ENCODE data around the gene KMO. TPM values are rescaled to one million over a fixed set of nuclear protein-coding genes. Genes with fewer than 3 reads are reported as not detected.

Gene KMO
- polyA plus RNA-seq, 3 donors = 4.7 to 9.0 (median 6.4) TPM

- H3K79me2 ChIP-seq (ENCODE audit: insufficient read depth, low read length) = no peaks in the 10 kb centered on the region
- H4K20me1 ChIP-seq (ENCODE audit: insufficient read depth, low read length) = no peaks in the 10 kb centered on the region
- peaks cover 0 to 2% (median 0%) of the 10 kb centered on the region in 7 donors for H3K9me3 Mint-ChIP-seq
- H3K36me3 Mint-ChIP-seq = peaks cover 30 to 37% of the 10 kb centered on the region in 2 donors
- intact Hi-C loops (cut with micrococcal nuclease) = no loop called here
- H3K4me3 ChIP-seq (replicated peaks in 1 of 3; ENCODE audit: low read depth in 2 of 3, low read length in 3 of 3) = no peak overlapping the region
- peaks cover 0 to 2% (median 0%) of the 10 kb centered on the region in 3 donors for H3K27me3 Mint-ChIP-seq (ENCODE audit: low read depth in 3 of 3)
- no peak overlapping the region for H3K27ac ChIP-seq (ENCODE audit: low read depth in 1 of 2, low read length in 2 of 2)
- H3K4me3 Mint-ChIP-seq = no peak overlapping the region
- H3K27me3 ChIP-seq (ENCODE audit: control insufficient read depth in 2 of 2, insufficient read depth in 2 of 2, low read length in 2 of 2) = no peaks in the 10 kb centered on the region
- H3K9me3 ChIP-seq (replicated peaks in 1 of 2; ENCODE audit: control insufficient read depth in 1 of 2, insufficient read depth in 1 of 2, low read length in 2 of 2) = no peaks in the 10 kb centered on the region
- no peak overlapping the region for H3K27ac Mint-ChIP-seq
- peaks cover 33 to 41% of the 10 kb centered on the region in 2 donors for H3K4me1 ChIP-seq (ENCODE audit: control insufficient read depth in 1 of 2, insufficient read depth in 2 of 2, low read length in 2 of 2)
- H3K36me3 ChIP-seq (replicated peaks in 1 of 2; ENCODE audit: control insufficient read depth in 1 of 2, insufficient read depth in 2 of 2, low read length in 2 of 2) = peaks cover 11 to 17% of the 10 kb centered on the region in 2 donors
- no peak overlapping the region for H2AFZ ChIP-seq (ENCODE audit: insufficient read depth, low read depth, low read length, poor library complexity, severe bottlenecking)
- no peak overlapping the region for H3K9ac ChIP-seq (ENCODE audit: insufficient read depth, low read length, poor library complexity, severe bottlenecking)
- no peak overlapping the region for H3K4me2 ChIP-seq (replicated peaks; ENCODE audit: extremely low read depth, low read length, poor library complexity, severe bottlenecking)
- DNase-seq = no peak
- 100% methylated on average over 1 of the region's 3 CpGs for WGBS (ENCODE audit: insufficient coverage)
- peaks cover 50% of the 10 kb centered on the region for H3K4me1 Mint-ChIP-seq
- no peak for TF ChIP-seq CTCF (IDR thresholded peaks at IDR 0.05)
These were observed 23.3 kb downstream of the KMO start for GRCh38 chr1:241555526-241555925.

GRCh38 chr1:241557031-241557430 is 24.9 kb downstream of the KMO start:
- H3K4me3 ChIP-seq (replicated peaks in 1 of 3; ENCODE audit: low read depth in 2 of 3, low read length in 3 of 3) = no peak overlapping the region
- no peaks in the 10 kb centered on the region for H3K79me2 ChIP-seq (ENCODE audit: insufficient read depth, low read length)
- H3K27me3 ChIP-seq (ENCODE audit: control insufficient read depth in 2 of 2, insufficient read depth in 2 of 2, low read length in 2 of 2) = no peaks in the 10 kb centered on the region
- no peak overlapping the region for H3K4me2 ChIP-seq (replicated peaks; ENCODE audit: extremely low read depth, low read length, poor library complexity, severe bottlenecking)
- H3K27me3 Mint-ChIP-seq (ENCODE audit: low read depth in 3 of 3) = peaks cover 0 to 2% (median 0%) of the 10 kb centered on the region in 3 donors
- peaks cover 37 to 41% of the 10 kb centered on the region in 2 donors for H3K4me1 ChIP-seq (ENCODE audit: control insufficient read depth in 1 of 2, insufficient read depth in 2 of 2, low read length in 2 of 2)
- no peak for TF ChIP-seq CTCF (IDR thresholded peaks at IDR 0.05)
- H2AFZ ChIP-seq (ENCODE audit: insufficient read depth, low read depth, low read length, poor library complexity, severe bottlenecking) = no peak overlapping the region
- peaks cover 50% of the 10 kb centered on the region for H3K4me1 Mint-ChIP-seq
- no peak overlapping the region for H3K4me3 Mint-ChIP-seq
- no peak for DNase-seq
- intact Hi-C loops (cut with micrococcal nuclease) = no loop called here
- no peak overlapping the region for H3K9ac ChIP-seq (ENCODE audit: insufficient read depth, low read length, poor library complexity, severe bottlenecking)
- peaks cover 11 to 22% of the 10 kb centered on the region in 2 donors for H3K36me3 ChIP-seq (replicated peaks in 1 of 2; ENCODE audit: control insufficient read depth in 1 of 2, insufficient read depth in 2 of 2, low read length in 2 of 2)
- no peak overlapping the region for H3K27ac ChIP-seq (ENCODE audit: low read depth in 1 of 2, low read length in 2 of 2)
- peaks cover 43% of the 10 kb centered on the region in 2 donors for H3K36me3 Mint-ChIP-seq
- 96% methylated on average over 3 of the region's 5 CpGs for whole genome bisulfite sequencing (ENCODE audit: insufficient coverage)
- H4K20me1 ChIP-seq (ENCODE audit: insufficient read depth, low read length) = no peaks in the 10 kb centered on the region
- no peaks in the 10 kb centered on the region for H3K9me3 ChIP-seq (replicated peaks in 1 of 2; ENCODE audit: control insufficient read depth in 1 of 2, insufficient read depth in 1 of 2, low read length in 2 of 2)
- peaks cover 0 to 2% (median 0%) of the 10 kb centered on the region in 7 donors for H3K9me3 Mint-ChIP-seq
- no peak overlapping the region for H3K27ac Mint-ChIP-seq
